ENCODE results near the gene RPS18. TPM values are rescaled to one million over a fixed set of nuclear protein-coding genes. Genes with fewer than 3 reads are reported as not detected.
"Not testable (repeated sequence)": the region's sequence is repeated elsewhere in the genome, so short reads cannot be mapped to it uniquely, and the experiment has no call there.

RPS18 gene
- total and polyA plus RNA-seq, 9 donors = 4,177 to 11,953 (median 5,981) TPM

DNA sequence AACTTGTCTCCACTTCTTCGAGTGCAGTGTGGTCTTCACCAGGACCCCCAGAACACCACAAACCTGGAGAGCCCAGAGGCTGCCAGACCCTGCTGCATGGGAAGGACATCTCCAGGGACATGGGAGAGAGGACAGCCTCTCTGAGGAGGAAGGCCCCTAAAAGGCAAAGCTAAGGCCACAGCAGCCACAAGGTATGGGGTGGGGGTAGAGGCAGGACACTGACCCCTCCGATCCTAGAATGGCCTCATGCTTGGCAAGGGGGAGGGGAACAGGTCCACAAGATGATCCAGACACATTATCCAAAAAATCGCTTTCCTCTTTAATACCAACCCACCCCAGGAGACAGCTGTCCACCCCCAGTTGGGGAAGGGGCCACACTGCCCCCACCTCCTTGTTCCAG is 6.9 kb downstream of the RPS18 start:
- peaks cover 2% of the 10 kb centered on the region for H3K4me1 ChIP-seq (ENCODE audit: insufficient read depth)
- H3K27me3 ChIP-seq = no peaks in the 10 kb centered on the region
- intact Hi-C loops (cut with DNase I) = loop anchor here in 1 of 4 donors (10.0 kb wide), 1 partner anchor 136 kb away; the partner anchor contains the start of genes CUTA and PHF1
- H3K27ac ChIP-seq = no peak overlapping the region
- no peaks in the 10 kb centered on the region for H3K36me3 ChIP-seq
- TF ChIP-seq, protein P1, sequence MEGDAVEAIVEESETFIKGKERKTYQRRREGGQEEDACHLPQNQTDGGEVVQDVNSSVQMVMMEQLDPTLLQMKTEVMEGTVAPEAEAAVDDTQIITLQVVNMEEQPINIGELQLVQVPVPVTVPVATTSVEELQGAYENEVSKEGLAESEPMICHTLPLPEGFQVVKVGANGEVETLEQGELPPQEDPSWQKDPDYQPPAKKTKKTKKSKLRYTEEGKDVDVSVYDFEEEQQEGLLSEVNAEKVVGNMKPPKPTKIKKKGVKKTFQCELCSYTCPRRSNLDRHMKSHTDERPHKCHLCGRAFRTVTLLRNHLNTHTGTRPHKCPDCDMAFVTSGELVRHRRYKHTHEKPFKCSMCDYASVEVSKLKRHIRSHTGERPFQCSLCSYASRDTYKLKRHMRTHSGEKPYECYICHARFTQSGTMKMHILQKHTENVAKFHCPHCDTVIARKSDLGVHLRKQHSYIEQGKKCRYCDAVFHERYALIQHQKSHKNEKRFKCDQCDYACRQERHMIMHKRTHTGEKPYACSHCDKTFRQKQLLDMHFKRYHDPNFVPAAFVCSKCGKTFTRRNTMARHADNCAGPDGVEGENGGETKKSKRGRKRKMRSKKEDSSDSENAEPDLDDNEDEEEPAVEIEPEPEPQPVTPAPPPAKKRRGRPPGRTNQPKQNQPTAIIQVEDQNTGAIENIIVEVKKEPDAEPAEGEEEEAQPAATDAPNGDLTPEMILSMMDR (IDR thresholded peaks at IDR 0.05) = no peak
- no peak for TF ChIP-seq POLR2A (IDR thresholded peaks at IDR 0.05)
- no peak for TF ChIP-seq EP300 (IDR thresholded peaks at IDR 0.05)
- DNase-seq = no peak
- H3K4me3 ChIP-seq = no peak overlapping the region
- no peaks in the 10 kb centered on the region for H3K9me3 ChIP-seq
- WGBS, 3 donors = 79 to 90% (median 81%) methylated on average over 3 of the region's 3 CpGs

DNA sequence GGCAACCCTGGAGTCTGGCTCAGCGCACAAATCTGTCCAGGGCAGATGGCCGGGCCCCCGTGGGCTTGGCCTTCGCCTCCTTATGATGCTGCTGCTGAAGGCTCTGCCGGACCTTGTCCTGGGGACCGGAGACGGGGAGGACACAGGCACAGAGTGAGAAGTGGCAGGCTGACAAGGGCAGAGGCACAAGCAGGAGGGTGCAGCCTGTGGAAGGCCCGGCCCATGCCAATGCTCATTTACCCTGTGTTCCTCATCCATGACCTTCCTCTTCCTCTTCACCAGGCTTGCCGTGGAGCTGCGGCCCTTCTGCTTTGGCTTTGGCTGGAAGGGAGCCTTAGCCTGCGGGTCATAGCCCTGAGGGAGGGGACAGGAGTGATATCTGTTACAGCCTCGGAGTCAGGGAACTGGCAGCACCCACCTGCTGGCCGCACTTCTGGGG is 7.4 kb downstream of the RPS18 start:
- Histone ChIP-seq H3K27ac (no peak overlapping the region), H3K36me3 (no peaks in the 10 kb centered on the region)

DNA sequence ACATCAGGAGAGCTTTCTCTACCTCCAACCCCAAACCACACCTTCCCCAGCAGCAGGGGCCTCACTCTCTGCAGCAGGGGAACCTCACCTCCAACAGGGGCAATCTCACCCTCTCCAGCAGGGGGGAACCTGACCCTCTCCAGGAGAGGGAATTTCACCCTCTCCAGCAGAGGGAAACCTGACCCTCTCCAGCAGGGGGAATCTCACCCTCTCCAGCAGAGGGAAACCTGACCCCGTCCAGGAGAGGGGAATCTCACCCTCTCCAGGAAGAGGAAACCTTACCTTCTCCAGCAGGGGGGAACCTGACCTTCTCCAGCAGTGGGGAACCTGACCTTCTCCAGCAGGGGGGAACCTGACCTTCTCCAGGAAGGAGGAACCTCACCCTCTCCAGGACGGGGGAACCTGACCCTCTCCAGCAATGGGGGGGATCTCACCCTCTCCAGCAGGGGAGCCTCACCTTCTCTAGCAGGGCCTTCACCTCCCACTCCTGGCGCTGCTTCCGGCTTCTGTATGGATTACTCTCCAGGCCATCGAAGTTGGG is 8.2 kb downstream of the RPS18 start:
- no peak for TF ChIP-seq EP300 (IDR thresholded peaks at IDR 0.05)
- TF ChIP-seq POLR2A (IDR thresholded peaks at IDR 0.05) = no peak
- TF ChIP-seq, protein P1 (IDR thresholded peaks at IDR 0.05) = no peak
- Histone ChIP-seq H3K4me1 (ENCODE audit: insufficient read depth) (no peaks in the 10 kb centered on the region), H3K27ac (no peak overlapping the region), H3K27me3 (no peaks in the 10 kb centered on the region), H3K36me3 (no peaks in the 10 kb centered on the region), H3K9me3 (no peaks in the 10 kb centered on the region), H3K4me3 (no peak overlapping the region)
- intact Hi-C loops (cut with DNase I) = loop anchor here in 2 of 4 donors (10.0 kb wide), 2 partner anchors 135 to 1335 kb away; partner anchors contain the start of genes CFB (in 1 of the 2), CUTA (in 1 of the 2) and PHF1 (in 1 of the 2)
- 53 to 62% (median 54%) methylated on average over 5 of the region's 5 CpGs for WGBS, 3 donors
- no peak for DNase-seq

More for the DNA sequence above, 7.4 kb downstream of the RPS18 start:
- 64 to 69% (median 67%) methylated on average over 13 of the region's 13 CpGs for WGBS, 3 donors
- intact Hi-C loops (cut with DNase I) = loop anchor here in 1 of 4 donors (10.0 kb wide), 1 partner anchor 136 kb away; the partner anchor contains the start of genes CUTA and PHF1
- TF ChIP-seq POLR2A (IDR thresholded peaks at IDR 0.05) = no peak
- TF ChIP-seq, protein P1 (IDR thresholded peaks at IDR 0.05) = no peak
- no peak for TF ChIP-seq EP300 (IDR thresholded peaks at IDR 0.05)
- H3K4me3 ChIP-seq = no peak overlapping the region
- no peaks in the 10 kb centered on the region for H3K4me1 ChIP-seq (ENCODE audit: insufficient read depth)
- no peaks in the 10 kb centered on the region for H3K9me3 ChIP-seq
- no peaks in the 10 kb centered on the region for H3K27me3 ChIP-seq
- no peak for DNase-seq

DNA sequence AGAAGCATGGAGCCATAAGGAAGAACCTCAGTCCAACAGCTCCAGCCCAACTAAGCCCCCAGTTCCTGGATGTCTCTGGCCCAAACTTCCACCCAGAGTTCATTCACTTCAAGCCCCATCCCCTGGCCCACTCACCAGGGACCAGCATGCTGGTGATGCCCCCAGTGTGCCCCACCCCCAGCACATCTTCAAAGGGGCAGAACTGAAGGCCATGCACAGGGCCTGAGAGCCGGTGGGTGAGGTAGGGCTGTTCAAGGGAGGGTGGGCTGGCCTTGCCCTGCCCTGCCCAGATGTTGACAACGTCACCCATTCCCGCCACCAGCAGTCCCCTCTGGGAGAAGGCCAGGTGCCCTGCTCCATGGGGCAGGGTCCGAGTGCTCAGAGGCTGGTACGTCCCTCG is 8.7 kb downstream of the RPS18 start:
- WGBS, 3 donors = 77 to 87% (median 83%) methylated on average over 6 of the region's 6 CpGs
- DNase-seq = no peak
- TF ChIP-seq, protein P1 (IDR thresholded peaks at IDR 0.05) = no peak
- TF ChIP-seq POLR2A (IDR thresholded peaks at IDR 0.05) = no peak
- no peak for TF ChIP-seq EP300 (IDR thresholded peaks at IDR 0.05)
- Histone ChIP-seq H3K36me3 (no peaks in the 10 kb centered on the region), H3K4me1 (ENCODE audit: insufficient read depth) (no peaks in the 10 kb centered on the region), H3K9me3 (no peaks in the 10 kb centered on the region), H3K27ac (no peak overlapping the region), H3K27me3 (no peaks in the 10 kb centered on the region), H3K4me3 (no peak overlapping the region)
- intact Hi-C loops (cut with DNase I) = loop anchor here in 1 of 4 donors (10.0 kb wide), 1 partner anchor 1336 kb away; the partner anchor contains the start of gene CFB

DNA sequence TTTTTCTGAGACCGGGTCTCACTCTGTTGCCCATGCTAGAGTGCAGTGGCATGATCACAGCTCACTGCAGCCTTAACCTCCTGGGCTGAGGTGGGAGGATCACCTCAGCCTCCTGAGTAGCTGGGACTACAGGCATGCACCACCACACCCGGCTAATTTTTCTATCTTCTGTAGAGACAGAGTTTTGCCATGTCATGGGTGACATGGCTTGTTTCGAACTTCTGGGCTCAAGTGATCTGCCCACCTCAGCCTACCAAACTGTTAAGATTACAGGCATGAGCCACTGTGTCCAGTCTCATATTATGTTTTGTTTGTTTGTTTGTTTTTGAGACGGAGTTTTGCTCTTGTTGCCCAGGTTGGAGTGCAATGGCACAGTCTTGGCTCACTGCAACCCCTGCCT is 13.3 kb downstream of the RPS18 start:
- intact Hi-C loops (cut with DNase I) = loop anchor here in 1 of 4 donors (10.0 kb wide), 1 partner anchor 1340 kb away; the partner anchor contains the start of gene CFB
- H3K4me3 ChIP-seq; H3K36me3 ChIP-seq; H3K9me3 ChIP-seq; DNase-seq; H3K27ac ChIP-seq; H3K27me3 ChIP-seq; H3K4me1 ChIP-seq (ENCODE audit: insufficient read depth): not testable (repeated sequence)
- WGBS, 3 donors = 85 to 89% (median 86%) methylated on average over 4 of the region's 4 CpGs

All from ovary (tissue), 9 donors.